Astrocyte (in vitro differentiated cells and primary cell): ENCODE measurements around the gene CCDC181. TPM values are rescaled to one million over a fixed set of nuclear protein-coding genes. Genes with fewer than 3 reads are reported as not detected.

Experiments
- total RNA-seq: library from RNA; stranded (reverse); gene quantifications from 2 replicates; pipeline ENCODE4 v1.2.1, GENCODE V29; 2021

The CCDC181 gene
- total RNA-seq, 1 donor from 2014 or later, result 1.5 TPM

Other genes starting within 250 kb of the CCDC181 start
- gene NME7, start 59.7 kb downstream of the CCDC181 start, total RNA-seq, result 21.2 and 30.8 TPM in 2 replicates
- 52.0 and 55.1 TPM in 2 replicates for gene BLZF1, start 59.3 kb downstream of the CCDC181 start, total RNA-seq
- gene SLC19A2, start 58.5 kb upstream of the CCDC181 start, total RNA-seq, result 12.5 and 14.1 TPM in 2 replicates
- 0.10 and 0.18 TPM in 2 replicates for gene F5, start 159.0 kb upstream of the CCDC181 start, total RNA-seq
- 0.19 TPM in 1 of 2 replicates, not detected in the other for gene SELP, start 202.7 kb upstream of the CCDC181 start, total RNA-seq